ENCODE results near the gene CRADD.
"Not testable (repeated sequence)": the region's sequence is repeated elsewhere in the genome, so short reads cannot be mapped to it uniquely, and the experiment has no call there.

DNA sequence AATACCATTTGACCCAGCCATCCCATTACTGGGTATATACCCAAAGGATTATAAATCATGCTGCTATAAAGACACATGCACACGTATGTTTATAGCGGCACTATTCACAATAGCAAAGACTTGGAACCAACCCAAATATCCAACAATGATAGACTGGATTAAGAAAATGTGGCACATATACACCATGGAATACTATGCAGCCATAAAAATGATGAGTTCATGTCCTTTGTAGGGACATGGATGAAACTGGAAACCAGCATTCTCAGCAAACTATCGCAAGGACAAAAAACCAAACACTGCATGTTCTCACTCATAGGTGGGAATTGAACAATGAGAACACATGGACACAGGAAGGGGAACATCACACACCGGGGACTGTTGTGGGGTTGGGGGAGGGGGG, 104.8 kb downstream of the CRADD start:
- TF ChIP-seq SPI1 (IDR thresholded peaks at IDR 0.05; ENCODE audit: borderline replicate concordance, low read depth); GABPA (IDR thresholded peaks at IDR 0.05; ENCODE audit: low read depth); POLR2AphosphoS5 (IDR thresholded peaks at IDR 0.05; ENCODE audit: low read depth): not testable (repeated sequence)
- TF ChIP-seq, protein P1, sequence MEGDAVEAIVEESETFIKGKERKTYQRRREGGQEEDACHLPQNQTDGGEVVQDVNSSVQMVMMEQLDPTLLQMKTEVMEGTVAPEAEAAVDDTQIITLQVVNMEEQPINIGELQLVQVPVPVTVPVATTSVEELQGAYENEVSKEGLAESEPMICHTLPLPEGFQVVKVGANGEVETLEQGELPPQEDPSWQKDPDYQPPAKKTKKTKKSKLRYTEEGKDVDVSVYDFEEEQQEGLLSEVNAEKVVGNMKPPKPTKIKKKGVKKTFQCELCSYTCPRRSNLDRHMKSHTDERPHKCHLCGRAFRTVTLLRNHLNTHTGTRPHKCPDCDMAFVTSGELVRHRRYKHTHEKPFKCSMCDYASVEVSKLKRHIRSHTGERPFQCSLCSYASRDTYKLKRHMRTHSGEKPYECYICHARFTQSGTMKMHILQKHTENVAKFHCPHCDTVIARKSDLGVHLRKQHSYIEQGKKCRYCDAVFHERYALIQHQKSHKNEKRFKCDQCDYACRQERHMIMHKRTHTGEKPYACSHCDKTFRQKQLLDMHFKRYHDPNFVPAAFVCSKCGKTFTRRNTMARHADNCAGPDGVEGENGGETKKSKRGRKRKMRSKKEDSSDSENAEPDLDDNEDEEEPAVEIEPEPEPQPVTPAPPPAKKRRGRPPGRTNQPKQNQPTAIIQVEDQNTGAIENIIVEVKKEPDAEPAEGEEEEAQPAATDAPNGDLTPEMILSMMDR (IDR thresholded peaks at IDR 0.05; ENCODE audit: insufficient read depth, low read length) = not testable (repeated sequence)
- TF ChIP-seq, protein P2, sequence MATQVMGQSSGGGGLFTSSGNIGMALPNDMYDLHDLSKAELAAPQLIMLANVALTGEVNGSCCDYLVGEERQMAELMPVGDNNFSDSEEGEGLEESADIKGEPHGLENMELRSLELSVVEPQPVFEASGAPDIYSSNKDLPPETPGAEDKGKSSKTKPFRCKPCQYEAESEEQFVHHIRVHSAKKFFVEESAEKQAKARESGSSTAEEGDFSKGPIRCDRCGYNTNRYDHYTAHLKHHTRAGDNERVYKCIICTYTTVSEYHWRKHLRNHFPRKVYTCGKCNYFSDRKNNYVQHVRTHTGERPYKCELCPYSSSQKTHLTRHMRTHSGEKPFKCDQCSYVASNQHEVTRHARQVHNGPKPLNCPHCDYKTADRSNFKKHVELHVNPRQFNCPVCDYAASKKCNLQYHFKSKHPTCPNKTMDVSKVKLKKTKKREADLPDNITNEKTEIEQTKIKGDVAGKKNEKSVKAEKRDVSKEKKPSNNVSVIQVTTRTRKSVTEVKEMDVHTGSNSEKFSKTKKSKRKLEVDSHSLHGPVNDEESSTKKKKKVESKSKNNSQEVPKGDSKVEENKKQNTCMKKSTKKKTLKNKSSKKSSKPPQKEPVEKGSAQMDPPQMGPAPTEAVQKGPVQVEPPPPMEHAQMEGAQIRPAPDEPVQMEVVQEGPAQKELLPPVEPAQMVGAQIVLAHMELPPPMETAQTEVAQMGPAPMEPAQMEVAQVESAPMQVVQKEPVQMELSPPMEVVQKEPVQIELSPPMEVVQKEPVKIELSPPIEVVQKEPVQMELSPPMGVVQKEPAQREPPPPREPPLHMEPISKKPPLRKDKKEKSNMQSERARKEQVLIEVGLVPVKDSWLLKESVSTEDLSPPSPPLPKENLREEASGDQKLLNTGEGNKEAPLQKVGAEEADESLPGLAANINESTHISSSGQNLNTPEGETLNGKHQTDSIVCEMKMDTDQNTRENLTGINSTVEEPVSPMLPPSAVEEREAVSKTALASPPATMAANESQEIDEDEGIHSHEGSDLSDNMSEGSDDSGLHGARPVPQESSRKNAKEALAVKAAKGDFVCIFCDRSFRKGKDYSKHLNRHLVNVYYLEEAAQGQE (IDR thresholded peaks at IDR 0.05; ENCODE audit: insufficient replicate concordance, low read depth) = not testable (repeated sequence)
